SK-N-SH (cell line): ENCODE measurements around the gene ZFAND2A. TPM values are rescaled to one million over a fixed set of nuclear protein-coding genes. Genes with fewer than 3 reads are reported as not detected.

Experiments
- CTCF ChIA-PET: fragments of 300-600, 350-600 bp; formaldehyde crosslinking; extraction: SDS; loops from one replicate; lab custom pipeline; 2021; lab: Yijun Ruan, JAX
- POLR2A ChIA-PET: fragments of 350-600 bp; sonication (Branson Sonifier 250); formaldehyde crosslinking; extraction: SDS; loops from one replicate; lab custom pipeline; 2020; ENCODE audit warnings: antibody characterized with exemption, inconsistent platforms; lab: Yijun Ruan, JAX
- DNase-seq: peaks from one replicate; pipeline ENCODE4 v3.0.0; 2012
- H2AFZ ChIP-seq: fragments of 200-600 bp; sonication (generic); 2 replicates; pipeline ENCODE4 v1.8.1; 2016; ENCODE audit warnings: antibody characterized with exemption, mild to moderate bottlenecking, low read depth
- H3F3A ChIP-seq: fragments of 200-600 bp; sonication (generic); replicated peaks from 2 replicates; pipeline ENCODE3; 2016; ENCODE audit warnings: antibody characterized with exemption, mild to moderate bottlenecking; ENCODE audit not compliant: insufficient read depth
- H3K27ac ChIP-seq, 2 experiments: fragments of 200-500 bp in 1 of 2; fragments of 200-600 bp in 1 of 2; sonication (Bioruptor generic) in 1 of 2; sonication (generic), shearing (Covaris generic) in 1 of 2; 2 replicates each; pipeline versions ENCODE4 v1.5.1 to v1.6.1; 2014 to 2016; ENCODE audit warnings: low read depth in 2 of 2, inconsistent platforms in 1 of 2, low read length in 1 of 2, mild to moderate bottlenecking in 1 of 2, mixed read lengths in 1 of 2
- H3K27me3 ChIP-seq: fragments of 200-600 bp; sonication (generic), shearing (Covaris generic); 2 replicates; pipeline ENCODE4 v1.6.1; 2016; ENCODE audit warnings: mixed run types; ENCODE audit not compliant: insufficient read depth
- H3K36me3 ChIP-seq, 2 experiments: fragments of 200-500 bp in 1 of 2; fragments of 200-600 bp in 1 of 2; sonication (Bioruptor generic) in 1 of 2; sonication (generic) in 1 of 2; replicated peaks in 1 of 2; 2 replicates each; pipeline versions ENCODE3 to v1.5.1; 2014 to 2016; ENCODE audit warnings: low read length in 1 of 2, mild to moderate bottlenecking in 1 of 2; ENCODE audit not compliant: insufficient read depth in 2 of 2, control insufficient read depth in 1 of 2
- H3K4me1 ChIP-seq, 2 experiments: fragments of 200-500 bp in 1 of 2; fragments of 200-600 bp in 1 of 2; sonication (Bioruptor generic) in 1 of 2; sonication (generic), shearing (Covaris generic) in 1 of 2; 2 replicates each; pipeline versions ENCODE4 v1.5.1 to v1.6.1; 2014 to 2016; ENCODE audit warnings: low read depth in 1 of 2, low read length in 1 of 2, mixed run types in 1 of 2; ENCODE audit not compliant: insufficient read depth in 2 of 2, control insufficient read depth in 1 of 2
- H3K4me2 ChIP-seq: fragments of 200-600 bp; sonication (generic), shearing (Covaris generic); 2 replicates; pipeline ENCODE4 v1.6.1; 2017; ENCODE audit warnings: mixed run types
- H3K4me3 ChIP-seq, 2 experiments: fragments of 200-500 bp in 1 of 2; fragments of 200-600 bp in 1 of 2; sonication (Bioruptor generic) in 1 of 2; sonication (generic), shearing (Covaris generic) in 1 of 2; 2 replicates each; pipeline versions ENCODE4 v1.5.1 to v1.8.1; 2014 to 2016; ENCODE audit warnings: low read depth in 2 of 2, inconsistent platforms in 1 of 2, low read length in 1 of 2, mild to moderate bottlenecking in 1 of 2, mixed read lengths in 1 of 2, moderate library complexity in 1 of 2
- H3K79me2 ChIP-seq: fragments of 200-600 bp; sonication (generic); 2 replicates; pipeline ENCODE4 v1.8.1; 2017; ENCODE audit warnings: mild to moderate bottlenecking; ENCODE audit not compliant: insufficient read depth
- H3K9ac ChIP-seq: fragments of 200-600 bp; sonication (generic); 2 replicates; pipeline ENCODE4 v1.6.1; 2017; ENCODE audit warnings: mixed run types
- H3K9me2 ChIP-seq: fragments of 200-600 bp; sonication (generic); 2 replicates; pipeline ENCODE4 v1.6.1; 2017; ENCODE audit warnings: mixed run types
- H3K9me3 ChIP-seq: fragments of 200-600 bp; sonication (generic); 2 replicates; pipeline ENCODE4 v1.6.1; 2017; ENCODE audit warnings: mixed run types, mild to moderate bottlenecking, moderate library complexity
- H4K20me1 ChIP-seq: fragments of 200-600 bp; sonication (generic); 2 replicates; pipeline ENCODE4 v1.6.1; 2017; ENCODE audit warnings: mild to moderate bottlenecking, mixed run types; ENCODE audit not compliant: insufficient read depth
- ELF1 ChIP-seq: IDR thresholded peaks from 2 replicates; pipeline ENCODE4 v1.4.0; 2012
- EP300 ChIP-seq, 2 experiments: IDR thresholded peaks; 2 replicates each; pipeline versions ENCODE4 v1.4.0 to v1.6.1; 2012; ENCODE audit warnings: borderline replicate concordance in 1 of 2, low read depth in 1 of 2, low read length in 1 of 2
- FOSL2 ChIP-seq: IDR thresholded peaks from 2 replicates; pipeline ENCODE4 v1.4.0; 2012; ENCODE audit warnings: low read depth, mild to moderate bottlenecking, moderate library complexity, borderline replicate concordance
- GABPA ChIP-seq: IDR thresholded peaks from 2 replicates; pipeline ENCODE4 v1.4.0; 2012; ENCODE audit warnings: low read depth, mild to moderate bottlenecking
- JUND ChIP-seq: IDR thresholded peaks from 2 replicates; pipeline ENCODE4 v1.4.0; 2012
- NFIC ChIP-seq: IDR thresholded peaks from 2 replicates; pipeline ENCODE4 v1.4.0; 2012; ENCODE audit warnings: borderline replicate concordance
- NRF1 ChIP-seq: IDR thresholded peaks from 2 replicates; pipeline ENCODE4 v1.6.1; 2012; ENCODE audit warnings: low read depth, mild to moderate bottlenecking, low read length
- POLR2AphosphoS5 ChIP-seq: IDR thresholded peaks from 2 replicates; pipeline ENCODE4 v1.6.1; 2012; ENCODE audit warnings: low read depth, low read length
- RAD21 ChIP-seq: IDR thresholded peaks from 2 replicates; pipeline ENCODE4 v1.6.1; 2012; ENCODE audit warnings: mild to moderate bottlenecking, low read length
- TCF12 ChIP-seq: IDR thresholded peaks from 2 replicates; pipeline ENCODE4 v1.4.0; 2012
- YY1 ChIP-seq: IDR thresholded peaks from 2 replicates; pipeline ENCODE4 v1.4.0; 2012; ENCODE audit warnings: low read depth, mild to moderate bottlenecking
- WGBS: methylation state at CpG from one replicate; pipeline ENCODE4 v1.1.6; 2017; ENCODE audit warnings: low lambda C conversion rate; 5-methylcytosine and 5-hydroxymethylcytosine counted together
- polyA plus RNA-seq, 3 experiments: library from polyadenylated mRNA; depleted of rRNA; stranded (reverse); fragments of >200 nt; gene quantifications; 2 replicates each; pipeline ENCODE4 v1.2.3, GENCODE V29; 2012
- TF ChIP-seq, protein P1 (sequence below): IDR thresholded peaks from 2 replicates; pipeline ENCODE4; 2012
- TF ChIP-seq, protein P2 (sequence below): fragments of 200-600 bp; sonication (generic); IDR thresholded peaks from 2 replicates; pipeline ENCODE4 v1.6.1; 2017; ENCODE audit warnings: antibody characterized with exemption, mild to moderate bottlenecking, moderate library complexity
- TF ChIP-seq, protein P3 (sequence below): IDR thresholded peaks from 2 replicates; pipeline ENCODE4 v1.4.0; 2012; ENCODE audit warnings: low read depth
- TF ChIP-seq, protein P4 (sequence below): fragments of 150-350 bp; IDR thresholded peaks from 2 replicates; pipeline ENCODE4 v1.6.1; 2017; ENCODE audit warnings: antibody characterized with exemption, low read length, low read depth, borderline replicate concordance

ZFAND2A gene
- polyA plus RNA-seq, 1 of the 3 experiments (the other 2 are of a cell fraction), result 38.9 TPM

DNA sequence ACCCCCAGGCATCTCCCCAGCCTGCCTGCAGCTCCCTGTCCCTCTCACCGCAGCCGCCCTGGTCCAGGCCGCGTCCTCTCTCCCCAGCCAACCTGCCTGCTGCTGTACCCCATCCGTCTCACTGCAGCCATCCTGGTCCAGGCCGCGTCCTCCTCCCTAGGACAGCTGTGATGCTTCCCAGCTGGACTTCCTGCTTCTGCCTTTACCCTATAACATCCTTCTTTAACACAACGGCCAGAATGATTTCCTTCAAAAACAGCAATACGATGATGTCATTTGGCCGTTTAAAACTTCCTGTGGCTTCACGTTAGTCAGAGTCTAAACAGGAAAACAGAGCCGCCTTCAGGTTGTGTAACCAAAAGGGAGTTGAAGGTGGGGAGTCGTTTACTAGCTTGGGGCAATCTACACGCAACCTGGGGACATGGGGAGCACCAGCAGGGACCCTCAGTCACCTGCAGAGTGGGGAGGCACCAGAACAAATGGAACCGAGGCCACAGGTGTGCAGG lies 32.2 kb upstream of the ZFAND2A start:
- Histone ChIP-seq H3K9me3 (no peaks in the 10 kb centered on the region), H2AFZ (0 out of 2 replicates have a peak overlapping the region, but pooled peaks have one; percentile 18), H3K9ac (no peak overlapping the region), H3K4me1 (no peaks in the 10 kb centered on the region), H3K79me2 (no peaks in the 10 kb centered on the region), H3K36me3 (no peaks in the 10 kb centered on the region), H3K4me3 (no peak overlapping the region), H3K27ac (no peak overlapping the region), H3K4me2 (peak overlapping the region; percentile 3; the same call in 1 of the 2 replicates), H3F3A (peaks cover 7% of the 10 kb centered on the region), H4K20me1 (no peaks in the 10 kb centered on the region), H3K9me2 (no peaks in the 10 kb centered on the region), H3K27me3 (peaks cover 36% of the 10 kb centered on the region)
- DNase-seq, result no peak
- TF ChIP-seq, protein P1, sequence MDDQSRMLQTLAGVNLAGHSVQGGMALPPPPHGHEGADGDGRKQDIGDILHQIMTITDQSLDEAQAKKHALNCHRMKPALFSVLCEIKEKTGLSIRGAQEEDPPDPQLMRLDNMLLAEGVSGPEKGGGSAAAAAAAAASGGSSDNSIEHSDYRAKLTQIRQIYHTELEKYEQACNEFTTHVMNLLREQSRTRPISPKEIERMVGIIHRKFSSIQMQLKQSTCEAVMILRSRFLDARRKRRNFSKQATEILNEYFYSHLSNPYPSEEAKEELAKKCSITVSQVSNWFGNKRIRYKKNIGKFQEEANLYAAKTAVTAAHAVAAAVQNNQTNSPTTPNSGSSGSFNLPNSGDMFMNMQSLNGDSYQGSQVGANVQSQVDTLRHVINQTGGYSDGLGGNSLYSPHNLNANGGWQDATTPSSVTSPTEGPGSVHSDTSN, result no peak
- peak; percentile 31; the same call in 1 of the 2 replicates for TF ChIP-seq TCF12
- no peak for TF ChIP-seq NFIC
- TF ChIP-seq GABPA, result peak; percentile 50
- TF ChIP-seq, protein P2, sequence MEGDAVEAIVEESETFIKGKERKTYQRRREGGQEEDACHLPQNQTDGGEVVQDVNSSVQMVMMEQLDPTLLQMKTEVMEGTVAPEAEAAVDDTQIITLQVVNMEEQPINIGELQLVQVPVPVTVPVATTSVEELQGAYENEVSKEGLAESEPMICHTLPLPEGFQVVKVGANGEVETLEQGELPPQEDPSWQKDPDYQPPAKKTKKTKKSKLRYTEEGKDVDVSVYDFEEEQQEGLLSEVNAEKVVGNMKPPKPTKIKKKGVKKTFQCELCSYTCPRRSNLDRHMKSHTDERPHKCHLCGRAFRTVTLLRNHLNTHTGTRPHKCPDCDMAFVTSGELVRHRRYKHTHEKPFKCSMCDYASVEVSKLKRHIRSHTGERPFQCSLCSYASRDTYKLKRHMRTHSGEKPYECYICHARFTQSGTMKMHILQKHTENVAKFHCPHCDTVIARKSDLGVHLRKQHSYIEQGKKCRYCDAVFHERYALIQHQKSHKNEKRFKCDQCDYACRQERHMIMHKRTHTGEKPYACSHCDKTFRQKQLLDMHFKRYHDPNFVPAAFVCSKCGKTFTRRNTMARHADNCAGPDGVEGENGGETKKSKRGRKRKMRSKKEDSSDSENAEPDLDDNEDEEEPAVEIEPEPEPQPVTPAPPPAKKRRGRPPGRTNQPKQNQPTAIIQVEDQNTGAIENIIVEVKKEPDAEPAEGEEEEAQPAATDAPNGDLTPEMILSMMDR, result peak; percentile 42
- TF ChIP-seq ELF1, result peak; percentile 42
- TF ChIP-seq RAD21, result no peak
- no peak for TF ChIP-seq POLR2AphosphoS5
- TF ChIP-seq EP300 (IDR thresholded peaks at IDR 0.05; ENCODE audit: borderline replicate concordance in 1 of 2, low read depth in 1 of 2, low read length in 1 of 2), result no peak
- TF ChIP-seq NRF1, result no peak
- TF ChIP-seq FOSL2, result no peak; the same call in 1 of the 2 replicates
- TF ChIP-seq, protein P3, sequence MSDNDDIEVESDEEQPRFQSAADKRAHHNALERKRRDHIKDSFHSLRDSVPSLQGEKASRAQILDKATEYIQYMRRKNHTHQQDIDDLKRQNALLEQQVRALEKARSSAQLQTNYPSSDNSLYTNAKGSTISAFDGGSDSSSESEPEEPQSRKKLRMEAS, result 0 out of 2 replicates have a peak, but pooled peaks have one; percentile 39
- CTCF ChIA-PET, result interaction anchor here (1.0 to 5.6 kb wide), 13 partner anchors 8 to 282 kb away, joined by 4 to 115 read pairs (median 25); partner anchors contain the start of gene ADAP1
- POLR2A ChIA-PET, result no interaction called here
- WGBS, result 30% methylated on average over 15 of the region's 15 CpGs

DNA sequence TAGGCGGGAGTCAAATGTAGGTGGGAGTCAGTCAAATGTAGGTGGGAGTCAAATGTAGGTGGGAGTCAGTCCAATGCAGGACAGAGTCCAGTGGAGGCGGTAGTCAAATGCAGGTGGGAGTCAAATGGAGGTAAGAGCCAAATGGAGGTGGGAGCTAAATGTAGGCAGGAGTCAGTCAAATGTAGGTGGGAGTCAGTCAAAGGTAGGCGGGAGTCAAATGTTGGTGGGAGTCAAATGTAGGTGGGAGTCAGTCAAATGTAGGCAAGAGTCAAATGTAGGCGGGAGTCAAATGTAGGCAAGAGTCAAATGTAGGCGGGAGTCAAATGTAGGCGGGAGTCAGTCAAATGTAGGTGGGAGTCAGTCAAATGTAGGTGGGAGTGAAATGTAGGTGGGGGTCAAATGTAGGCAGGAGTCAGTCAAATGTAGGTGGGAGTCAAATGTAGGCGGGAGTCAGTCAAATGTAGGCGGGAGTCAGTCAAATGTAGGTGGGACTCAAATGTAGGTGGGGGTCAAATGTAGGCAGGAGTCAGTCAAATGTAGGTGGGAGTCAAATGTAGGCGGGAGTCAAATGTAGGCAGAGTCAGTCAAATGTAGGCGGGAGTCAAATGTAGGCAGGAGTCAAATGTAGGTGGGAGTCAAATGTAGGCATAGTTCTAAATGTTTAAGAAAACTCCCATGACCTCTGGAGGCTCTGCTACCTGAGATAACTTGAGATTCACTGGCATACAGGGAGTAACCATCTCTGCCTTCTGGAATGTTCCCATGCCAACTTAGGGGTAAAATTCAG lies 30.2 kb upstream of the ZFAND2A start:
- H4K20me1 ChIP-seq, result no peaks in the 10 kb centered on the region
- POLR2A ChIA-PET, result no interaction called here
- CTCF ChIA-PET, result interaction anchor here (0.6 to 6.1 kb wide), 10 partner anchors 14 to 404 kb away, joined by 3 to 115 read pairs (median 4); no protein-coding TSS in a partner anchor
- H3K9me2 ChIP-seq, result no peaks in the 10 kb centered on the region
- H3K79me2 ChIP-seq, result no peaks in the 10 kb centered on the region
- H2AFZ ChIP-seq, result no peak overlapping the region
- H3K27me3 ChIP-seq, result peaks cover 52% of the 10 kb centered on the region
- H3K9me3 ChIP-seq, result no peaks in the 10 kb centered on the region
- H3K36me3 ChIP-seq, result no peaks in the 10 kb centered on the region
- H3K4me2 ChIP-seq, result no peak overlapping the region
- H3K4me1 ChIP-seq, result no peaks in the 10 kb centered on the region
- no peak overlapping the region for H3K27ac ChIP-seq
- TF ChIP-seq, protein P1, result no peak
- TF ChIP-seq, protein P4, sequence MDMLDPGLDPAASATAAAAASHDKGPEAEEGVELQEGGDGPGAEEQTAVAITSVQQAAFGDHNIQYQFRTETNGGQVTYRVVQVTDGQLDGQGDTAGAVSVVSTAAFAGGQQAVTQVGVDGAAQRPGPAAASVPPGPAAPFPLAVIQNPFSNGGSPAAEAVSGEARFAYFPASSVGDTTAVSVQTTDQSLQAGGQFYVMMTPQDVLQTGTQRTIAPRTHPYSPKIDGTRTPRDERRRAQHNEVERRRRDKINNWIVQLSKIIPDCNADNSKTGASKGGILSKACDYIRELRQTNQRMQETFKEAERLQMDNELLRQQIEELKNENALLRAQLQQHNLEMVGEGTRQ, result no peak
- TF ChIP-seq POLR2AphosphoS5, result no peak
- no peak for TF ChIP-seq EP300 (IDR thresholded peaks at IDR 0.05; ENCODE audit: borderline replicate concordance in 1 of 2, low read depth in 1 of 2, low read length in 1 of 2)
- TF ChIP-seq, protein P3, result no peak
- no peak for TF ChIP-seq JUND
- no peak for TF ChIP-seq YY1
- TF ChIP-seq, all 33 proteins: peak for 0
- Histone ChIP-seq H3K4me3 (no peak overlapping the region), H3K9ac (no peak overlapping the region), H3F3A (peaks cover 7% of the 10 kb centered on the region)
- 54% methylated on average over 10 of the region's 10 CpGs for WGBS
- no peak for DNase-seq
